ENCODE measurements around the gene WASHC2A. TPM values are rescaled to one million over a fixed set of nuclear protein-coding genes. Genes with fewer than 3 reads are reported as not detected.
"Not testable (repeated sequence)": the region's sequence is repeated elsewhere in the genome, so short reads cannot be mapped to it uniquely, and the experiment has no call there.

WASHC2A gene
- polyA plus RNA-seq, 1 donor (not counting 4 experiments of a cell fraction or from before 2014, with no cell fraction given), result 38.0 TPM

DNA sequence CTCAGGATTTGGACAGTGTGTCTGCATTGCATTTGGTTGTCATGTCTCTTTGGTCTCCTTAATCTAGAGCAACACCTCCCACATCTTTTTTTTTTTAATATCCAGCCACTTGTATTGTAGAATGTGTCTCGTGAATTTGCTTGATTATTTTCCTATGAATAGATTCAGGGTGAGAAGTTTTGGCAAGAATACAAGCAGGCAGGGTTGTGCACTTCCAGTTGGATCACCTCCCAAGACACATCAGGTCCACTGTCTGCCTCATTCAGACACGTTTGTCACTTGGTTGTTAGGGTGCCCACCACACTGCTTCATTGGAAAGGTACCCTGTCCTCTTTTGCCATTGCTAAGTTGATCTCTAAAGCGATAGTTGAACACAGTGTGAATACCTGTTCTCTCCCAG is 30.9 kb downstream of the WASHC2A start:
- dilution Hi-C loops (cut with MboI; ENCODE audit: extremely low pct_ligation_motif_present, low sequenced_read_pairs); H3K27me3 ChIP-seq (ENCODE audit: control insufficient read depth, extremely low read depth, insufficient read depth, low read length); H3K9ac ChIP-seq (ENCODE audit: control insufficient read depth, extremely low read depth, insufficient read depth, low read length); H3K9me1 ChIP-seq (ENCODE audit: control insufficient read depth, extremely low read depth, insufficient read depth, low read length); H3K79me2 ChIP-seq (ENCODE audit: control insufficient read depth, insufficient read depth, low read length); H3K4me2 ChIP-seq (ENCODE audit: control insufficient read depth, extremely low read depth, insufficient read depth, low read depth, low read length); H3K36me3 ChIP-seq (ENCODE audit: control insufficient read depth in 2 of 2, extremely low read depth in 1 of 2, insufficient read depth in 2 of 2, low read length in 2 of 2); H3K4me1 ChIP-seq (ENCODE audit: control insufficient read depth, extremely low read depth, insufficient read depth, low read length); H3K27ac ChIP-seq (ENCODE audit: control insufficient read depth, insufficient read depth, low read length); H3K9me3 ChIP-seq (ENCODE audit: control insufficient read depth, low read depth, low read length); H4K20me1 ChIP-seq (ENCODE audit: control insufficient read depth, extremely low read depth, insufficient read depth, low read length); DNase-seq (ENCODE audit: low read depth, low spot score); H3K4me3 ChIP-seq (ENCODE audit: control insufficient read depth in 2 of 3, extremely low read depth in 1 of 3, insufficient read depth in 2 of 3, low read depth in 1 of 3, low read length in 3 of 3); H2AFZ ChIP-seq (ENCODE audit: control insufficient read depth, low read length); FAIRE-seq: not testable (repeated sequence)

DNA sequence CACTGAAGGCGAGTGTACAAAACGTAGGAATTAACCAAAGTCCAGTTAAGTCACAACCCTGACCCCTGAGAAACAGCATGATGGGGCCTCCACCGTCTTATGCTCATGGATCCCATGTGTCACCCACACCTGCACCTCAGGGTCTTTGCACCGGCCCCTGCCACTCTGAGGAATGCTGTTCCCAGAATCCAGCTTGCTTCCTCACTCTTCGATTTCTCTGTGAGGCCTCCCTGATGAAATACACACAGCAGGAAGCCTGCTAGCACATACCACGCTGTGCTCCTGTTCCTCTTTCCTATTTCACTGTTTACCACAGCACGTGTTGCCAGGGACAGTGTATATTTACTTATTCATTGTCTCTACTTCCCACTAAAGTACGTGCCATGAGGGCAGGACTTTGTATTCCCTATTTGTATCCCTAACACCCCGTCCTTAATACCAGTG is 33.4 kb downstream of the WASHC2A start:
- H3K36me3 ChIP-seq (ENCODE audit: control insufficient read depth in 2 of 2, extremely low read depth in 1 of 2, insufficient read depth in 2 of 2, low read length in 2 of 2); DNase-seq (ENCODE audit: low read depth, low spot score); H3K9me1 ChIP-seq (ENCODE audit: control insufficient read depth, extremely low read depth, insufficient read depth, low read length); H3K9ac ChIP-seq (ENCODE audit: control insufficient read depth, extremely low read depth, insufficient read depth, low read length); H4K20me1 ChIP-seq (ENCODE audit: control insufficient read depth, extremely low read depth, insufficient read depth, low read length); H2AFZ ChIP-seq (ENCODE audit: control insufficient read depth, low read length); FAIRE-seq; H3K4me2 ChIP-seq (ENCODE audit: control insufficient read depth, extremely low read depth, insufficient read depth, low read depth, low read length); H3K27me3 ChIP-seq (ENCODE audit: control insufficient read depth, extremely low read depth, insufficient read depth, low read length); H3K4me1 ChIP-seq (ENCODE audit: control insufficient read depth, extremely low read depth, insufficient read depth, low read length); H3K27ac ChIP-seq (ENCODE audit: control insufficient read depth, insufficient read depth, low read length); dilution Hi-C loops (cut with MboI; ENCODE audit: extremely low pct_ligation_motif_present, low sequenced_read_pairs); H3K9me3 ChIP-seq (ENCODE audit: control insufficient read depth, low read depth, low read length); H3K79me2 ChIP-seq (ENCODE audit: control insufficient read depth, insufficient read depth, low read length); H3K4me3 ChIP-seq (ENCODE audit: control insufficient read depth in 2 of 3, extremely low read depth in 1 of 3, insufficient read depth in 2 of 3, low read depth in 1 of 3, low read length in 3 of 3): not testable (repeated sequence)

DNA sequence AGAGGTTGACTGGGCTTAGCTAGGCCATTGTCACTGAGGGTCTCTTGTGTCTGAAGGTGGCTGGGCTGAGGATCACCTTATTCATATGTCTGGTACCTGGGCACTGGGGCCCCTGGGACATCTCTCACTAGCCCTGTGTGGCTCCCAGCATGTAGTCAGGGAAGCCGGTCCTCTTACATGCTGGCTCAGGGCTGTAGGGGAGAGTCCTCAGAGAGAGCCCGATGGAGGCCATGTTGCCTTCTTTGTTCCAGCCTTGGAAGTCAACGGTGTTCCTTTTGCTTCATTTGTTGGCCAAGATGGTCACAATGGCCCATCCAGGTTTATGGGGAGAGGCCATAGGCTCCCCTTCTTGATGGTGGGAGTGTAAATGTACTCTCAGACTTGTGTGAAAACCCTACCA is 34.0 kb downstream of the WASHC2A start:
- DNase-seq (ENCODE audit: low read depth, low spot score); H4K20me1 ChIP-seq (ENCODE audit: control insufficient read depth, extremely low read depth, insufficient read depth, low read length); H3K36me3 ChIP-seq (ENCODE audit: control insufficient read depth in 2 of 2, extremely low read depth in 1 of 2, insufficient read depth in 2 of 2, low read length in 2 of 2); FAIRE-seq; H3K4me1 ChIP-seq (ENCODE audit: control insufficient read depth, extremely low read depth, insufficient read depth, low read length); H3K9me1 ChIP-seq (ENCODE audit: control insufficient read depth, extremely low read depth, insufficient read depth, low read length); H3K79me2 ChIP-seq (ENCODE audit: control insufficient read depth, insufficient read depth, low read length); H3K4me3 ChIP-seq (ENCODE audit: control insufficient read depth in 2 of 3, extremely low read depth in 1 of 3, insufficient read depth in 2 of 3, low read depth in 1 of 3, low read length in 3 of 3); H3K4me2 ChIP-seq (ENCODE audit: control insufficient read depth, extremely low read depth, insufficient read depth, low read depth, low read length); H2AFZ ChIP-seq (ENCODE audit: control insufficient read depth, low read length); H3K27me3 ChIP-seq (ENCODE audit: control insufficient read depth, extremely low read depth, insufficient read depth, low read length); dilution Hi-C loops (cut with MboI; ENCODE audit: extremely low pct_ligation_motif_present, low sequenced_read_pairs); H3K9me3 ChIP-seq (ENCODE audit: control insufficient read depth, low read depth, low read length); H3K9ac ChIP-seq (ENCODE audit: control insufficient read depth, extremely low read depth, insufficient read depth, low read length); H3K27ac ChIP-seq (ENCODE audit: control insufficient read depth, insufficient read depth, low read length): not testable (repeated sequence)

DNA sequence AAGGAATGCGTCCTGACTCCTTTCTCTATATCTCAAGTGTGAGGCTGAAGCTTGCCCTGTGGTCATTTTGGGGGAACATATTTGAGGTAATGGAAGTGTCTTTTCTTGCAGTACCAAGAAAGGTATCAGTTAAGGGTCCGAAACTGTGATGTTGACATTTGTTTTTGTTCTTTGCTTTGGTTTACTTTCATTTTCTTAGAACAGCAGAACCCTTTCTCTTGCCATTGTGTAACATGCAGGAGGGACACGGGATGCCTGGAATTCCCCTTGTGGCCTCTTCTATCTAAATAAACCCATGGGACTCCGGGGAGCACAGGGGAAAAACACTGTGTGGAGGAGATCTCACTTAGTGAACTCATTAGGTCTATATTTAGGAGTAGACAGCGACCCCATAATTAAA is 34.5 kb downstream of the WASHC2A start:
- H3K27me3 ChIP-seq (ENCODE audit: control insufficient read depth, extremely low read depth, insufficient read depth, low read length); H3K36me3 ChIP-seq (ENCODE audit: control insufficient read depth in 2 of 2, extremely low read depth in 1 of 2, insufficient read depth in 2 of 2, low read length in 2 of 2); H2AFZ ChIP-seq (ENCODE audit: control insufficient read depth, low read length); H3K9me3 ChIP-seq (ENCODE audit: control insufficient read depth, low read depth, low read length); DNase-seq (ENCODE audit: low read depth, low spot score); H3K27ac ChIP-seq (ENCODE audit: control insufficient read depth, insufficient read depth, low read length); H4K20me1 ChIP-seq (ENCODE audit: control insufficient read depth, extremely low read depth, insufficient read depth, low read length); H3K9ac ChIP-seq (ENCODE audit: control insufficient read depth, extremely low read depth, insufficient read depth, low read length); H3K79me2 ChIP-seq (ENCODE audit: control insufficient read depth, insufficient read depth, low read length); H3K9me1 ChIP-seq (ENCODE audit: control insufficient read depth, extremely low read depth, insufficient read depth, low read length); dilution Hi-C loops (cut with MboI; ENCODE audit: extremely low pct_ligation_motif_present, low sequenced_read_pairs); H3K4me2 ChIP-seq (ENCODE audit: control insufficient read depth, extremely low read depth, insufficient read depth, low read depth, low read length); H3K4me3 ChIP-seq (ENCODE audit: control insufficient read depth in 2 of 3, extremely low read depth in 1 of 3, insufficient read depth in 2 of 3, low read depth in 1 of 3, low read length in 3 of 3); FAIRE-seq; H3K4me1 ChIP-seq (ENCODE audit: control insufficient read depth, extremely low read depth, insufficient read depth, low read length): not testable (repeated sequence)

DNA sequence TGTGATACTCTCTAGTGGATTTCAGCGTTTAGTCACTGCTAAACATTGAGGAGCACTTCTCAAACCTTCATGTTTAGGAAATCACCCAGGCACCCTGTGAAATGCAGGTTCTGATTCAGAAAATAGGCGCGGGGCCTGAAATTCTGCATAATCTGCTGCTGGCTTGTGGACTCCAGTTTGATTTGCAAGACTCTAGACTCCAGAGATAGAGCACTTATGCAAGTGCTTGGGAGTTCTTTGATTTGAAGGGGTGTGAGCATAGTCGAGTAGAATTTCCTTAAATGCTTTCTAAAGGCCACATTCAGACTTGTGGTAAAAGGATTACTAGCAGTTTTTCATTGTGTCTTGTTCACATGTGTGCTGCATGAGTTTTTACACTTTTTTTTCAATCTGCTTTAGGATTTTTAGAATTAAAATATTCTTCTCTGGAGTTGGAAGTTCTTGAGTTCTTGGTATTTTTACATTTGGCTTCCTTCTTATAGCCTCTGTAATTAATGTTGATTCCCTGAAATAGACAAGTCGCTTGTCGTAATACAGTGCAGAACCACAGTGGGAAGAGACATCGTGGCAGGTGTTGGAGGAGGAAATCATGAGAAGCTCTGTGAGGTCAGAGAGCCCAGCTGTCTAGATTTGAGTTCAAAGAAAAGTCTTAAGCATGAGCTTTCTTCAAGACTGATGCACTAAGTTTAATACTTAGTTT is 41.4 kb downstream of the WASHC2A start:
- H3K27me3 ChIP-seq (ENCODE audit: control insufficient read depth, extremely low read depth, insufficient read depth, low read length); H3K36me3 ChIP-seq (ENCODE audit: control insufficient read depth in 2 of 2, extremely low read depth in 1 of 2, insufficient read depth in 2 of 2, low read length in 2 of 2); H3K79me2 ChIP-seq (ENCODE audit: control insufficient read depth, insufficient read depth, low read length); H3K4me1 ChIP-seq (ENCODE audit: control insufficient read depth, extremely low read depth, insufficient read depth, low read length); H4K20me1 ChIP-seq (ENCODE audit: control insufficient read depth, extremely low read depth, insufficient read depth, low read length); dilution Hi-C loops (cut with MboI; ENCODE audit: extremely low pct_ligation_motif_present, low sequenced_read_pairs); H3K27ac ChIP-seq (ENCODE audit: control insufficient read depth, insufficient read depth, low read length); H3K9me3 ChIP-seq (ENCODE audit: control insufficient read depth, low read depth, low read length); H2AFZ ChIP-seq (ENCODE audit: control insufficient read depth, low read length); H3K4me2 ChIP-seq (ENCODE audit: control insufficient read depth, extremely low read depth, insufficient read depth, low read depth, low read length); H3K4me3 ChIP-seq (ENCODE audit: control insufficient read depth in 2 of 3, extremely low read depth in 1 of 3, insufficient read depth in 2 of 3, low read depth in 1 of 3, low read length in 3 of 3); H3K9ac ChIP-seq (ENCODE audit: control insufficient read depth, extremely low read depth, insufficient read depth, low read length); DNase-seq (ENCODE audit: low read depth, low spot score); FAIRE-seq; H3K9me1 ChIP-seq (ENCODE audit: control insufficient read depth, extremely low read depth, insufficient read depth, low read length): not testable (repeated sequence)

Data from keratinocyte (primary cell).